GM23338 (cell line): Measurements from ENCODE around the gene DRD2.

Source experiments
- CREB1 ChIP-seq: fragments of 250-450 bp; sonication (Bioruptor Pico); IDR thresholded peaks from 2 replicates; pipeline ENCODE4 v1.5.0; 2020; ENCODE audit warnings: low read depth, mild to moderate bottlenecking, moderate library complexity
- EZH2 ChIP-seq: fragments of 200-600 bp; sonication (generic); IDR thresholded peaks from one replicate; pipeline ENCODE4 v1.8.0; 2017; ENCODE audit warnings: antibody characterized with exemption, mild to moderate bottlenecking, low read depth; ENCODE audit not compliant: unreplicated experiment
- EZH2phosphoT487 ChIP-seq: fragments of 200-600 bp; sonication (generic); IDR thresholded peaks from one replicate; pipeline ENCODE4 v1.8.1; 2018; ENCODE audit warnings: antibody characterized with exemption; ENCODE audit not compliant: unreplicated experiment
- JUNB ChIP-seq: IDR thresholded peaks from one replicate; pipeline ENCODE4 v1.6.1; 2016; ENCODE audit warnings: antibody characterized with exemption; ENCODE audit not compliant: unreplicated experiment
- NANOG ChIP-seq: IDR thresholded peaks from 2 replicates; pipeline ENCODE4 v1.6.1; 2016; ENCODE audit warnings: antibody characterized with exemption, borderline replicate concordance
- POLR2AphosphoS5 ChIP-seq: IDR thresholded peaks from 2 replicates; pipeline ENCODE4 v1.6.1; 2016; ENCODE audit warnings: antibody characterized with exemption, low read depth
- ZNF114 ChIP-seq: fragments of 250-450 bp; sonication (Bioruptor Pico); IDR thresholded peaks from 2 replicates; pipeline ENCODE4 v1.5.0; 2020; ENCODE audit warnings: mild to moderate bottlenecking, moderate library complexity
- TF ChIP-seq, protein P1 (sequence below), 2 experiments: fragments of 200-600 bp in 1 of 2; sonication (generic) in 1 of 2; conservative IDR thresholded peaks; 2 replicates each; pipeline versions ENCODE4 v1.5.1 to v1.6.1; 2016 to 2017; ENCODE audit warnings: antibody characterized with exemption in 2 of 2, low read depth in 2 of 2, mild to moderate bottlenecking in 2 of 2, moderate library complexity in 1 of 2
- TF ChIP-seq, protein P2 (sequence below): IDR thresholded peaks from one replicate; pipeline ENCODE4 v1.6.1; 2018; ENCODE audit warnings: antibody characterized with exemption; ENCODE audit not compliant: unreplicated experiment
- TF ChIP-seq, protein P3 (sequence below): IDR thresholded peaks from 2 replicates; pipeline ENCODE4 v1.6.1; 2016; ENCODE audit warnings: antibody characterized with exemption

DNA sequence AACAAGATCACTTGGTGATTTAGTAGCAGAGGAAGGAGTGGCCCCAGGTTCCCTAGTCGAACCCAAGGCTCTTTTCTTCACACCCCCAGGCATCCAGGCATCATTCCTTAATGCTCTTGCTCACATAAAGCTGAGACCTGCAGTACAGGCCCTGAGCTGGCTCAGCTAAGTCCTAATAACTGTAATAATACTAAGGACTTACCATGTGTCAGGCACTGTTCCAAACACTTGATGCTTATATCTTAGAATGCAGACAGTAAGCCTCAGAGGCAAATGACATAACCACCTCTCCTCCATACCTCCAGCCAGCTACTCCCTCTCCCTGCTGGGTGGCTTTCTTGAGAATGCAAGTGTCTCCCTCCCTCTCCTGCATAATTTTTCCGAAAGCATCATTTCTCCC lies 54.4 kb downstream of the DRD2 start:
- no peak for TF ChIP-seq CREB1 (CRISPR knock-in tag)
- TF ChIP-seq, protein P1, sequence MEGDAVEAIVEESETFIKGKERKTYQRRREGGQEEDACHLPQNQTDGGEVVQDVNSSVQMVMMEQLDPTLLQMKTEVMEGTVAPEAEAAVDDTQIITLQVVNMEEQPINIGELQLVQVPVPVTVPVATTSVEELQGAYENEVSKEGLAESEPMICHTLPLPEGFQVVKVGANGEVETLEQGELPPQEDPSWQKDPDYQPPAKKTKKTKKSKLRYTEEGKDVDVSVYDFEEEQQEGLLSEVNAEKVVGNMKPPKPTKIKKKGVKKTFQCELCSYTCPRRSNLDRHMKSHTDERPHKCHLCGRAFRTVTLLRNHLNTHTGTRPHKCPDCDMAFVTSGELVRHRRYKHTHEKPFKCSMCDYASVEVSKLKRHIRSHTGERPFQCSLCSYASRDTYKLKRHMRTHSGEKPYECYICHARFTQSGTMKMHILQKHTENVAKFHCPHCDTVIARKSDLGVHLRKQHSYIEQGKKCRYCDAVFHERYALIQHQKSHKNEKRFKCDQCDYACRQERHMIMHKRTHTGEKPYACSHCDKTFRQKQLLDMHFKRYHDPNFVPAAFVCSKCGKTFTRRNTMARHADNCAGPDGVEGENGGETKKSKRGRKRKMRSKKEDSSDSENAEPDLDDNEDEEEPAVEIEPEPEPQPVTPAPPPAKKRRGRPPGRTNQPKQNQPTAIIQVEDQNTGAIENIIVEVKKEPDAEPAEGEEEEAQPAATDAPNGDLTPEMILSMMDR (conservative IDR thresholded peaks at IDR 0.05; ENCODE audit: low read depth in 2 of 2), result no peak
- TF ChIP-seq EZH2phosphoT487, result no peak
- TF ChIP-seq POLR2AphosphoS5, result no peak
- TF ChIP-seq NANOG, result no peak
- no peak for TF ChIP-seq EZH2
- TF ChIP-seq ZNF114 (CRISPR knock-in tag), result no peak
- TF ChIP-seq, protein P2, sequence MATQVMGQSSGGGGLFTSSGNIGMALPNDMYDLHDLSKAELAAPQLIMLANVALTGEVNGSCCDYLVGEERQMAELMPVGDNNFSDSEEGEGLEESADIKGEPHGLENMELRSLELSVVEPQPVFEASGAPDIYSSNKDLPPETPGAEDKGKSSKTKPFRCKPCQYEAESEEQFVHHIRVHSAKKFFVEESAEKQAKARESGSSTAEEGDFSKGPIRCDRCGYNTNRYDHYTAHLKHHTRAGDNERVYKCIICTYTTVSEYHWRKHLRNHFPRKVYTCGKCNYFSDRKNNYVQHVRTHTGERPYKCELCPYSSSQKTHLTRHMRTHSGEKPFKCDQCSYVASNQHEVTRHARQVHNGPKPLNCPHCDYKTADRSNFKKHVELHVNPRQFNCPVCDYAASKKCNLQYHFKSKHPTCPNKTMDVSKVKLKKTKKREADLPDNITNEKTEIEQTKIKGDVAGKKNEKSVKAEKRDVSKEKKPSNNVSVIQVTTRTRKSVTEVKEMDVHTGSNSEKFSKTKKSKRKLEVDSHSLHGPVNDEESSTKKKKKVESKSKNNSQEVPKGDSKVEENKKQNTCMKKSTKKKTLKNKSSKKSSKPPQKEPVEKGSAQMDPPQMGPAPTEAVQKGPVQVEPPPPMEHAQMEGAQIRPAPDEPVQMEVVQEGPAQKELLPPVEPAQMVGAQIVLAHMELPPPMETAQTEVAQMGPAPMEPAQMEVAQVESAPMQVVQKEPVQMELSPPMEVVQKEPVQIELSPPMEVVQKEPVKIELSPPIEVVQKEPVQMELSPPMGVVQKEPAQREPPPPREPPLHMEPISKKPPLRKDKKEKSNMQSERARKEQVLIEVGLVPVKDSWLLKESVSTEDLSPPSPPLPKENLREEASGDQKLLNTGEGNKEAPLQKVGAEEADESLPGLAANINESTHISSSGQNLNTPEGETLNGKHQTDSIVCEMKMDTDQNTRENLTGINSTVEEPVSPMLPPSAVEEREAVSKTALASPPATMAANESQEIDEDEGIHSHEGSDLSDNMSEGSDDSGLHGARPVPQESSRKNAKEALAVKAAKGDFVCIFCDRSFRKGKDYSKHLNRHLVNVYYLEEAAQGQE, result no peak
- no peak for TF ChIP-seq JUNB
- TF ChIP-seq, protein P3, sequence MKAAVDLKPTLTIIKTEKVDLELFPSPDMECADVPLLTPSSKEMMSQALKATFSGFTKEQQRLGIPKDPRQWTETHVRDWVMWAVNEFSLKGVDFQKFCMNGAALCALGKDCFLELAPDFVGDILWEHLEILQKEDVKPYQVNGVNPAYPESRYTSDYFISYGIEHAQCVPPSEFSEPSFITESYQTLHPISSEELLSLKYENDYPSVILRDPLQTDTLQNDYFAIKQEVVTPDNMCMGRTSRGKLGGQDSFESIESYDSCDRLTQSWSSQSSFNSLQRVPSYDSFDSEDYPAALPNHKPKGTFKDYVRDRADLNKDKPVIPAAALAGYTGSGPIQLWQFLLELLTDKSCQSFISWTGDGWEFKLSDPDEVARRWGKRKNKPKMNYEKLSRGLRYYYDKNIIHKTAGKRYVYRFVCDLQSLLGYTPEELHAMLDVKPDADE, result no peak
